SIG-M5 treated with dmso at 0.1 percent for 504 hours (cell line): ENCODE measurements around the gene LYPD6.
"Not testable (repeated sequence)": the region's sequence is repeated elsewhere in the genome, so short reads cannot be mapped to it uniquely, and the experiment has no call there.

ENCODE experiments used
- DNase-seq: peaks from one replicate; lab custom pipeline; 2025; ENCODE audit not compliant: unreplicated experiment; lab: John Stamatoyannopoulos, UW

LYPD6 gene

GRCh38 chr2:149499204-149499603, 168.8 kb downstream of the LYPD6 start:
- not testable (repeated sequence) for DNase-seq

- DNase-seq: not testable (repeated sequence)
Observed at GRCh38 chr2:149506808-149507207, 176.4 kb downstream of the LYPD6 start.

GRCh38 chr2:149507974-149508373, 177.6 kb downstream of the LYPD6 start:
- no peak for DNase-seq

- no peak for DNase-seq
Observed at GRCh38 chr2:149513461-149513860, 183.1 kb downstream of the LYPD6 start.
